HepG2 (cell line): ENCODE data around the gene EPB41L5. TPM values are rescaled to one million over a fixed set of nuclear protein-coding genes. Genes with fewer than 3 reads are reported as not detected.

Experiments used
- ATAC-seq: fragments of 200-7000 bp; cut with Tn5 transposase; 3 replicates; pipeline ENCODE4 v1.9.1; 2020; ENCODE audit warnings: mild to moderate bottlenecking, moderate library complexity
- BruUV-seq: library from RNA; stranded (reverse); fragments of 400-500 nt; replicated peaks from 2 replicates; lab custom pipeline; 2021; lab: Mats Ljungman, UMichigan
- CTCF ChIA-PET: fragments of 300-600 bp; formaldehyde crosslinking; extraction: SDS; loops from one replicate; lab custom pipeline; 2021; ENCODE audit warnings: low total read pairs, inconsistent platforms, low intra/inter-chr PET ratio; lab: Yijun Ruan, JAX
- POLR2A ChIA-PET: fragments of 350-600 bp; sonication (Branson Sonifier 250); formaldehyde crosslinking; loops from one replicate; lab custom pipeline; 2020; ENCODE audit warnings: antibody characterized with exemption, inconsistent platforms; lab: Yijun Ruan, JAX
- DNase-seq: peaks from one replicate; pipeline ENCODE4 v3.0.0-alpha.2; 2015; ENCODE audit warnings: low spot score
- FAIRE-seq: peaks from 3 replicates; lab custom pipeline; 2011; peaks lifted over from hg19 to GRCh38; lab: Jason Lieb, UNC
- H2AFZ ChIP-seq: one replicate; pipeline ENCODE4 v1.6.1; 2011; ENCODE audit warnings: low read length, inconsistent platforms
- H3K27ac ChIP-seq: fragments of 300-600 bp; 3 replicates; pipeline ENCODE4 v1.8.0; 2011; ENCODE audit warnings: mixed run types, mild to moderate bottlenecking, mixed read lengths, low read length, inconsistent platforms; ENCODE audit not compliant: insufficient read depth; ENCODE audit errors: extremely low read length
- H3K27me3 ChIP-seq, 2 experiments: fragments of 200-600 bp in 1 of 2; 2 replicates in 1 of 2; 3 replicates in 1 of 2; pipeline versions ENCODE4 v1.6.0 to v1.8.0; 2011; ENCODE audit warnings: low read length in 2 of 2, mild to moderate bottlenecking in 2 of 2, moderate library complexity in 2 of 2, inconsistent platforms in 1 of 2; ENCODE audit not compliant: insufficient read depth in 2 of 2, control insufficient read depth in 1 of 2
- H3K36me3 ChIP-seq, 2 experiments: fragments of 200-600 bp in 1 of 2; replicated peaks in 1 of 2; 2 replicates in 1 of 2; 3 replicates in 1 of 2; pipeline versions ENCODE4 v1.5.1 to v1.8.0; 2011; ENCODE audit warnings: low read length in 2 of 2, inconsistent platforms in 1 of 2; ENCODE audit not compliant: insufficient read depth in 2 of 2, control insufficient read depth in 1 of 2
- H3K4me1 ChIP-seq: 2 replicates; pipeline ENCODE4 v1.5.1; 2012; ENCODE audit warnings: low read length, inconsistent platforms; ENCODE audit not compliant: insufficient read depth
- H3K4me2 ChIP-seq: 2 replicates; pipeline ENCODE4 v1.6.0; 2011; ENCODE audit warnings: low read depth, low read length, inconsistent platforms
- H3K4me3 ChIP-seq, 3 experiments: fragments of 200-600 bp in 1 of 3; sonication (generic), shearing (Covaris generic) in 1 of 3; replicated peaks in 1 of 3; 2 replicates each; pipeline ENCODE4 v1.5.1; 2011 to 2016; ENCODE audit warnings: low read length in 3 of 3, inconsistent platforms in 2 of 3, low read depth in 2 of 3, mild to moderate bottlenecking in 2 of 3, control low read depth in 1 of 3, mixed read lengths in 1 of 3; ENCODE audit not compliant: insufficient read depth in 1 of 3
- H3K79me2 ChIP-seq: one replicate; pipeline ENCODE4 v1.6.1; 2011; ENCODE audit warnings: low read length, inconsistent platforms; ENCODE audit not compliant: insufficient read depth
- H3K9ac ChIP-seq: 2 replicates; pipeline ENCODE4 v1.6.0; 2011; ENCODE audit warnings: mild to moderate bottlenecking, low read depth, low read length, inconsistent platforms; ENCODE audit not compliant: insufficient read depth
- H3K9me3 ChIP-seq: 2 replicates; pipeline ENCODE4 v1.5.1; 2012; ENCODE audit warnings: mild to moderate bottlenecking, low read length
- H4K20me1 ChIP-seq: 2 replicates; pipeline ENCODE4 v1.6.0; 2011; ENCODE audit warnings: inconsistent platforms, mild to moderate bottlenecking, low read length, moderate library complexity; ENCODE audit not compliant: insufficient read depth
- ETV6 ChIP-seq: sonication (generic); formaldehyde crosslinking; conservative IDR thresholded peaks from 2 replicates; pipeline ENCODE4 v1.4.0; 2020; ENCODE audit warnings: missing genetic modification reagents
- HOXA9 ChIP-seq: sonication (generic); formaldehyde crosslinking; IDR thresholded peaks from 2 replicates; pipeline ENCODE4 v1.8.1; 2022; ENCODE audit warnings: missing genetic modification reagents, mild to moderate bottlenecking, moderate library complexity, borderline replicate concordance
- ISX ChIP-seq: sonication (generic); formaldehyde crosslinking; conservative IDR thresholded peaks from 2 replicates; pipeline ENCODE4 v1.5.0; 2020; ENCODE audit warnings: missing genetic modification reagents
- MIXL1 ChIP-seq: IDR thresholded peaks from 2 replicates; pipeline ENCODE4 v1.6.1; 2016
- NPAS2 ChIP-seq: sonication (generic); formaldehyde crosslinking; IDR thresholded peaks from 2 replicates; pipeline ENCODE4 v1.8.0; 2022; ENCODE audit warnings: mild to moderate bottlenecking, missing genetic modification reagents, borderline replicate concordance
- SPEN ChIP-seq: sonication (generic); formaldehyde crosslinking; IDR thresholded peaks from 2 replicates; pipeline ENCODE4 v1.5.1; 2020; ENCODE audit warnings: low read depth, mild to moderate bottlenecking, missing genetic modification reagents
- TBP ChIP-seq: sonication (generic); formaldehyde crosslinking; IDR thresholded peaks from 2 replicates; pipeline ENCODE4 v1.5.0; 2020; ENCODE audit warnings: missing genetic modification reagents
- ZFAT ChIP-seq: sonication (generic); formaldehyde crosslinking; conservative IDR thresholded peaks from 2 replicates; pipeline ENCODE4 v1.8.1; 2023; ENCODE audit warnings: missing genetic modification reagents, inconsistent platforms
- ZNF24 ChIP-seq: fragments of 450-650 bp; IDR thresholded peaks from 2 replicates; pipeline ENCODE4 v1.6.1; 2017; ENCODE audit warnings: antibody characterized with exemption, mild to moderate bottlenecking
- ZNF317 ChIP-seq: sonication (generic); formaldehyde crosslinking; IDR thresholded peaks from 2 replicates; pipeline ENCODE4 v1.5.0; 2020; ENCODE audit warnings: mild to moderate bottlenecking, missing genetic modification reagents
- ZNF562 ChIP-seq: sonication (generic); formaldehyde crosslinking; IDR thresholded peaks from 2 replicates; pipeline ENCODE4 v1.8.0; 2022; ENCODE audit warnings: missing genetic modification reagents, borderline replicate concordance
- ZNF7 ChIP-seq: IDR thresholded peaks from 2 replicates; pipeline ENCODE4 v1.6.1; 2016; ENCODE audit warnings: missing biosample characterization, missing genetic modification reagents
- WGBS: methylation state at CpG from one replicate; pipeline ENCODE4 v1.1.6; 2017; ENCODE audit warnings: low lambda C conversion rate; 5-methylcytosine and 5-hydroxymethylcytosine counted together
- in situ Hi-C: cut with HindIII; loops from 2 replicates; pipeline ENCODE4 v1.10.0; 2017; ENCODE audit warnings: low pct_unique_long_range_greater_than_20kb; ENCODE audit not compliant: extremely low pct_ligation_motif_present
- intact Hi-C: fragments of 100-400 bp; cut with micrococcal nuclease; formaldehyde crosslinking; loops from one replicate; pipeline ENCODE4 v1.10.0; 2022; ENCODE audit not compliant: unreplicated experiment
- polyA plus RNA-seq, 8 experiments: library from polyadenylated mRNA; depleted of rRNA in 3 of 8; stranded (reverse) in 7 of 8; unstranded in 1 of 8; fragments of >200 nt; fragmentation: Illumina TruSeq in 4 of 8; extraction: Trizol in 4 of 8; gene quantifications; 2 replicates each; pipeline versions ENCODE4 v1.2.1 to v1.2.3, GENCODE V29; 2011 to 2016; ENCODE audit warnings: low read depth in 4 of 8, missing spikeins in 1 of 8, mixed read lengths in 1 of 8; ENCODE audit not compliant: insufficient read depth in 1 of 8
- total RNA-seq, 5 experiments: library from RNA; depleted of rRNA; stranded (reverse); fragments of >200 nt; fragmentation: Illumina TruSeq; extraction: Trizol; gene quantifications; 2 replicates each; pipeline ENCODE4 v1.2.3, GENCODE V29; 2016; ENCODE audit warnings: low read depth in 1 of 5
- TF ChIP-seq, protein P1 (sequence below): sonication (generic); formaldehyde crosslinking; IDR thresholded peaks from 2 replicates; pipeline ENCODE4 v1.9.0; 2021; ENCODE audit warnings: missing genetic modification reagents, mild to moderate bottlenecking, borderline replicate concordance
- TF ChIP-seq, protein P2 (sequence below): sonication (generic); formaldehyde crosslinking; IDR thresholded peaks from 2 replicates; pipeline ENCODE4 v1.5.0; 2020; ENCODE audit warnings: missing genetic modification reagents
- TF ChIP-seq, protein P3 (sequence below): sonication (generic); formaldehyde crosslinking; IDR thresholded peaks from 2 replicates; pipeline ENCODE4 v1.8.0; 2022; ENCODE audit warnings: mild to moderate bottlenecking, missing genetic modification reagents, moderate library complexity

The EPB41L5 gene
- total and polyA plus RNA-seq, 2 of the 13 experiments (the other 11 are each of a cell fraction or from before 2014, with no cell fraction given), result 40.5 to 47.5 TPM

DNA sequence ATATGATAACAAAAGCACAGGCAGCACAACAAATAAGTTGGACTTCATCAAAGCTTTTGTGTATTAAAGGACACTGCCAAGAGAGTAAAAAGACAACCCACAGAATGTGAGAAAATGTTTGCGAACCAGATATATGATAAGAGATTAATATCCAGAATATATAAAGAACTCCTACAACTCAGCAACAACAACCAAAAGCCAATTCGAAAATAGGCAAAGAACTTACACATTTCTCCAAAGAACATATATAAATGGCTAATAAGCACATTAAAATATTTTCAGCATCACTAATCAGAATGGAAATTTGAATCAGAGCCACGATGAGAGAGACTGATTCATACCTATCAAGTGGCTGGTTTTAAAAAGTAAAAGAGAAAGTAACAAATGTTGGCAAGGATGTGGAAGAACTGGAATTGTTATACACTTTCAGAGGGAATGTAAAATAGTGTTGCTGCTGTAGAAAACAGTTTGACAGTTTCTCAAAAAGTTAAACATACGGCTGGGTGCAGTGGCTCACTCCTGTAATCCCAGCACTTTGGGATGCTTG is 25.2 kb downstream of the EPB41L5 start:
- H4K20me1 ChIP-seq, result peaks cover 9% of the 10 kb centered on the region
- BruUV-seq, result no TSS peak
- no peak overlapping the region for H3K27ac ChIP-seq
- CTCF ChIA-PET, result no interaction called here
- intact Hi-C loops, result loop anchor here (2.0 kb wide), 1 partner anchor 21 kb away; no protein-coding TSS in a partner anchor
- no peak for DNase-seq
- 98% methylated on average over 4 of the region's 4 CpGs for WGBS
- no peaks in the 10 kb centered on the region for H3K27me3 ChIP-seq
- no peak for ATAC-seq
- no peak overlapping the region for H3K4me2 ChIP-seq
- in situ Hi-C loops, result no loop called here
- peaks cover 49% of the 10 kb centered on the region for H3K79me2 ChIP-seq
- POLR2A ChIA-PET, result no interaction called here
- TF ChIP-seq MIXL1 (no peak), ZNF562 (CRISPR knock-in tag) (no peak), ZNF7 (peak; percentile 76), ZNF24 (no peak), HOXA9 (CRISPR knock-in tag) (no peak)
- TF ChIP-seq, protein P1, sequence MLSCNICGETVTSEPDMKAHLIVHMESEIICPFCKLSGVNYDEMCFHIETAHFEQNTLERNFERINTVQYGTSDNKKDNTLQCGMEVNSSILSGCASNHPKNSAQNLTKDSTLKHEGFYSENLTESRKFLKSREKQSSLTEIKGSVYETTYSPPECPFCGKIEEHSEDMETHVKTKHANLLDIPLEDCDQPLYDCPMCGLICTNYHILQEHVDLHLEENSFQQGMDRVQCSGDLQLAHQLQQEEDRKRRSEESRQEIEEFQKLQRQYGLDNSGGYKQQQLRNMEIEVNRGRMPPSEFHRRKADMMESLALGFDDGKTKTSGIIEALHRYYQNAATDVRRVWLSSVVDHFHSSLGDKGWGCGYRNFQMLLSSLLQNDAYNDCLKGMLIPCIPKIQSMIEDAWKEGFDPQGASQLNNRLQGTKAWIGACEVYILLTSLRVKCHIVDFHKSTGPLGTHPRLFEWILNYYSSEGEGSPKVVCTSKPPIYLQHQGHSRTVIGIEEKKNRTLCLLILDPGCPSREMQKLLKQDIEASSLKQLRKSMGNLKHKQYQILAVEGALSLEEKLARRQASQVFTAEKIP (CRISPR knock-in tag), result no peak
- TF ChIP-seq, all 625 proteins: peak for 1
- no peak overlapping the region for H3K4me3 ChIP-seq
- no peaks in the 10 kb centered on the region for H3K9me3 ChIP-seq
- H3K9ac ChIP-seq, result no peak overlapping the region
- FAIRE-seq, result no peak
- H3K4me1 ChIP-seq, result peaks cover 13% of the 10 kb centered on the region
- no peak overlapping the region for H2AFZ ChIP-seq
- H3K36me3 ChIP-seq, result peaks cover 0 to 8% of the 10 kb centered on the region in 2 experiments; a peak in 1 of 5 replicates

DNA sequence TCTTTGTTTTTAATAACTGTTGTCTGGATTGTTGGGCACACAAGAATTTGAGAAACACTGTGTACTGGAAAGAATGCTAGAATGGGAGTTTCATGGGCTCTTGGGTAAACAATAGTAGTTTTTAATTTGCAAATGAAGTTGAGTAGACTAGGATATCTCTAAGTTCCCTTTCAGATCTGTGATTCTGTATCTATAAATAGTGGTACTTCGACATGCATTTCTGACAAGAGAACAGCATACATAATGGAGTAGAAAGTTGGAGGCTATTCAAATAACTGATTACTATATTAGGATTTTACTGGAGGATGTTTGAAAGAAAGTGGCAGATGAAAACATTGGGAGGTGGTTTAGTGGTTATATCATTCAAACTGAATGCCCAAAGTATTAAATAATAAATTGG is 29.5 kb downstream of the EPB41L5 start:
- no peak overlapping the region for H3K27ac ChIP-seq
- peaks cover 7% of the 10 kb centered on the region for H3K4me1 ChIP-seq
- H3K9ac ChIP-seq, result no peak overlapping the region
- ATAC-seq, result no peak
- no peak overlapping the region for H2AFZ ChIP-seq
- H3K36me3 ChIP-seq, result peaks cover 3 to 32% of the 10 kb centered on the region in 2 experiments; a peak in 4 of 5 replicates
- H4K20me1 ChIP-seq, result no peaks in the 10 kb centered on the region
- intact Hi-C loops, result no loop called here
- H3K4me3 ChIP-seq, result no peak overlapping the region
- peaks cover 8% of the 10 kb centered on the region for H3K9me3 ChIP-seq
- no peaks in the 10 kb centered on the region for H3K27me3 ChIP-seq
- BruUV-seq, result no TSS peak
- H3K4me2 ChIP-seq, result no peak overlapping the region
- H3K79me2 ChIP-seq, result peaks cover 23% of the 10 kb centered on the region
- in situ Hi-C loops, result no loop called here
- ChIA-PET POLR2A (no interaction called here), CTCF (no interaction called here)
- no peak for DNase-seq
- 91% methylated on average over 1 of the region's 1 CpG for WGBS
- FAIRE-seq, result no peak
- TF ChIP-seq ZNF317 (CRISPR knock-in tag) (no peak), ISX (CRISPR knock-in tag) (no peak), NPAS2 (CRISPR knock-in tag) (no peak), TBP (no peak), SPEN (no peak), ZFAT (CRISPR knock-in tag) (no peak), ETV6 (CRISPR knock-in tag) (no peak)
- TF ChIP-seq, protein P2, sequence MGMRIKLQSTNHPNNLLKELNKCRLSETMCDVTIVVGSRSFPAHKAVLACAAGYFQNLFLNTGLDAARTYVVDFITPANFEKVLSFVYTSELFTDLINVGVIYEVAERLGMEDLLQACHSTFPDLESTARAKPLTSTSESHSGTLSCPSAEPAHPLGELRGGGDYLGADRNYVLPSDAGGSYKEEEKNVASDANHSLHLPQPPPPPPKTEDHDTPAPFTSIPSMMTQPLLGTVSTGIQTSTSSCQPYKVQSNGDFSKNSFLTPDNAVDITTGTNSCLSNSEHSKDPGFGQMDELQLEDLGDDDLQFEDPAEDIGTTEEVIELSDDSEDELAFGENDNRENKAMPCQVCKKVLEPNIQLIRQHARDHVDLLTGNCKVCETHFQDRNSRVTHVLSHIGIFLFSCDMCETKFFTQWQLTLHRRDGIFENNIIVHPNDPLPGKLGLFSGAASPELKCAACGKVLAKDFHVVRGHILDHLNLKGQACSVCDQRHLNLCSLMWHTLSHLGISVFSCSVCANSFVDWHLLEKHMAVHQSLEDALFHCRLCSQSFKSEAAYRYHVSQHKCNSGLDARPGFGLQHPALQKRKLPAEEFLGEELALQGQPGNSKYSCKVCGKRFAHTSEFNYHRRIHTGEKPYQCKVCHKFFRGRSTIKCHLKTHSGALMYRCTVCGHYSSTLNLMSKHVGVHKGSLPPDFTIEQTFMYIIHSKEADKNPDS (CRISPR knock-in tag), result no peak
- TF ChIP-seq, protein P3, sequence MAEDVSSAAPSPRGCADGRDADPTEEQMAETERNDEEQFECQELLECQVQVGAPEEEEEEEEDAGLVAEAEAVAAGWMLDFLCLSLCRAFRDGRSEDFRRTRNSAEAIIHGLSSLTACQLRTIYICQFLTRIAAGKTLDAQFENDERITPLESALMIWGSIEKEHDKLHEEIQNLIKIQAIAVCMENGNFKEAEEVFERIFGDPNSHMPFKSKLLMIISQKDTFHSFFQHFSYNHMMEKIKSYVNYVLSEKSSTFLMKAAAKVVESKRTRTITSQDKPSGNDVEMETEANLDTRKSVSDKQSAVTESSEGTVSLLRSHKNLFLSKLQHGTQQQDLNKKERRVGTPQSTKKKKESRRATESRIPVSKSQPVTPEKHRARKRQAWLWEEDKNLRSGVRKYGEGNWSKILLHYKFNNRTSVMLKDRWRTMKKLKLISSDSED, result no peak
